Measurements from ENCODE around the gene ISOC1.

The ISOC1 gene

DNA sequence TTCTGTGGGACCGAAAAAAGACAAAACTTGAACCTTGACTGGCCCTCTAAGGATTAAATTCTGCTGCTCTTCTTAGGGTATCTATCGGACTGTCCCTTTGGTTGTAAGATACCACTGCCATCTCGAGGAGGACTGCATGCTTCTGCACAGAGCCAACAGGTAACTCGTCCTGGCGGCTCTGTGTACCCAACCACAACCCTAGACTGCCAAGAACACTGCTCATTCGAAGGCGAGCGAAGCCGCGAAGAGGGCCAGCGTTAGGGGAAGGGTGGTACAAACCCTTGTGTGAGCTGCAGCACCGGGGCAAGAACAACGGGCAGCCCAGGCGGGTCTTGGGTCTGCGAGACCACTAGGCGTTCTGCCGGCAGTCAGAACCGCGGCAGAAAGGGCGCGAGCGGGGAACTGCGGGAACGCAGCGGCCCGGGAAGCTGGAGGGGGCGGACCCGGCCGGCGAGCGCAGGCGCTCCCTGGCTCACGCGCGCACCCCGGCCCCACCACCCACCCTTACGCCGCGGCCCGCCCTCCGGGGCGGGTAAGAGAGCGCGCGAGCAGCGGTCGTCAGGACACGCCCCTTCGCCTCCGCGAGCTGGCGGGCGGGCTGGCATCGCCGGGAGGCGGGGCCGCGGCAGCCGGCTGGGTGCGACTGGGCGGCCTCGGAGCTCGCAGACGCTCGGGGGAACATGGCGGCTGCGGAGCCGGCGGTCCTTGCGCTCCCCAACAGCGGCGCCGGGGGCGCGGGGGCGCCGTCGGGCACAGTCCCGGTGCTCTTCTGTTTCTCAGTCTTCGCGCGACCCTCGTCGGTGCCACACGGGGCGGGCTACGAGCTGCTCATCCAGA is at the start of gene ISOC1:
Gene ISOC1 (plus strand): TSS at position 663 of the 837 bp plus-strand sequence. CDS start 18 bp downstream, at position 681.
- peak; percentile 36 for DNase-seq

DNA sequence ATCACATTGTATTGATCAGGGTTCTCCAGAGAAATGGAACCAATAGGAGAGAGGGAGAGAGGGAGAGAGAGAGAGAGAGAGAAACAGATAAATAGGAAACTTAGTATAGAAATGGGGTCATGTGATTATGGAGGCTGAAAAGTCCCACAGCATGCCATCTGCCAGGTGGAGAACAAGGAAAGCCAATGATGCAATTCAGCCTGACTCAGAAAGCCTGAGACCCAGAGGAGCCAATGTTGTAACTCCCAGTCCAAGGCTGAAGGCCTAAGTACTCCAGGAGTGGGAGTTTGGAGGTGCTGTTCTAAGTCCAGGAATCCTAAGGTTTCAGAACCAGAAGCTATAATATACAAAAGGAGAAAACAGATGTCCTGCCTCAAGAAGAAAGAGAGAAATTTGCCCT is 48.4 kb upstream of the ISOC1 start:
- DNase-seq = no peak

DNA sequence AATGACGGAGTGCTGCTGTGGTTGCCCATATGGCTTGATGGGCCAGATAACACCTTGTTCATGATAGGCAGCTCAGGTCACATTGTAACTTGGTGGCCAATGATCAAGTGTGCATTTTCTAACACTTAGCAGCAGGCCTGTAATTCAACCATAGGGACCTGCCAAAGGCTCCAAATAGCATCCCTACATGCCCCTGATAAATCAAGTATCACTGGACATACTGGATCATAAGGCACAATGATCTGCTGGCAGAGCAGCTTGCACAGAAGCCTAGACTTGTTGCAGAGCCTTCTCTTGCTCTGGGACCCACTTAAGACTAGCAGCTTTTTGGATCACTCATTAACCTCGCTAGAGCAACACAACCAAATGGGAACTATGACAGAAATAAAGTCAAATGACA is 46.0 kb upstream of the ISOC1 start:
- DNase-seq = no peak

DNA sequence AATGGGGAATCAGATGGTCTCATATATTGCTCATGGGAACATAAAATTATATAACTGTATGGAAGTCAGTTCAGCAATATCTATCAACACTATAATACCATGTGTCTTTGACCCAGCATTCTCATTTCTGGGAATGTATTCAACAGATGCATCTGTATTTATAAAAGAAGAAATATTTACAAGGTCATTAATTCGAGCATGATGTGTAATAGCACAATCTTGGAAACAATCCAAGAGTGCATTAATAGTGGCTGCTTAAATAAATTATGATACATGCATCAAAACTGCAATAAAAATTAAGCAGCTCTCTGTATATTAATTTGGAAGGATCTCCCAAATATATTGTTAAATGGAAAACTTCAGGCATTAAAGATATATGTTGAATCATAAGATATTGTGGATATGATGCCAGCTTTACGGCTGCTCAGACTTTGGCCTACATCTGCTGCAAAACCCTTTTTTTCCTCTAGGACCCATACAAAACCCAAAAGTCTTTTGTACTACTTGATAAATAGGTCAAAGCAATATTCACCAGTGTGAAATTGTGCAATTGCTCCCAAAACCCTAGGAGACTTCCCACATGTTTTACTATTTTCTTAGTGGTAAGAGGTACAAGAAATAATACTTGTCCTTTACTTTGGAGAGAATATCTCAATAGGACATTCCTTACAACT is 45.3 kb upstream of the ISOC1 start:
- no peak for DNase-seq

DNA sequence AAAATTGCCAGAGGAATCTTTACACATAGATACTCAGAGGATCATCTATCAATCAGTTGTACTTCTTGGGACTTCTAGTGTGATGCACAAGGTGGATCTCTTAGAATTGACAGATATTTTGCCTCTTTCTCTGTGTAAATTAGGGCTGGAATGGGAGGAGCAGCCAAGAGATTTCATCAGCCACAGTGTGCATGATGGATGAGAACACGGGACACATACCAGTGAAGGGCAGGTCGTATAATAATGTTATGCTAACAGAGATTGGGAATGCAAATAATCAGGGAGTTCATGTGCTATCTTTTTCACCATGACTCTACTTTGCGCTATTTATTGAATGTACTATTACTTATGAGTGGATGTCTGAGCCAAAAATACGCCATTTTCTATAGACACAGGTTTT is 43.3 kb upstream of the ISOC1 start:
- no peak for DNase-seq

DNA sequence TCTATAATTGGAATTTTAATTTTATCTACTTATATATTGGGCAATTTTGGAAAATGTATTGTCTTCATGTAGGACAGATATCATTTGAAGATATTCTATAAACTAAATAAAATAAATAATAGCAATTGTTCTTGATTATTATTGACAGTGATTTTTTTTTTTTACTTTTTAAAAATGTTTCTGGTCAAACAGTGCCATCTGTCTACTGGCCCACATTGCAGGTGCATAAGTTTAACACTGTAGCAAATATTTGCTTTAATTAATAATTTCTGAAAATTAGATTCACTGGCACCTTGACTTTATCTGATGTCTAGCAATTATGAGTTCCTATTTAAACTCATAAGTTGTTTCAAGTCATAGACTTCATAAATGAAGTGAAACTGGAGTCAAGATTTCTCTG is 41.1 kb upstream of the ISOC1 start:
- DNase-seq = no peak

DNA sequence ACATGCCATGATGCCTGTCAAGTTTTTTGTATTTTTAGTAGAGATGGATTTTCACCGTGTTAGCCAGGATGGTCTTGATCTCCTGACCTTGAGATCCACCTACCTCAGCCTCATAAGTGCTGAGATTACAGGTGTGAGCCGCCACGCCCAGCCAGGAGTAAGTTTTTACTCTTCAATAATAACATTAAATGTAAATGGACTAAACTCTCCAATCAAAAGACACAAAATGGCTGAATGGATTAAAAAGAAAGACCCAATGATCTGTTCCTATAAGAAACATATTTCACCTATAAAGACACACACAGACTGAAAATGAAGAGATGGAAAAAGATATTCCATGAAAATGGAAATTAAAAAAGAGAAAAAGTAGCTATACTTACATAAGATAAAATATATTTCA is 37.2 kb upstream of the ISOC1 start:
- no peak for DNase-seq

DNA sequence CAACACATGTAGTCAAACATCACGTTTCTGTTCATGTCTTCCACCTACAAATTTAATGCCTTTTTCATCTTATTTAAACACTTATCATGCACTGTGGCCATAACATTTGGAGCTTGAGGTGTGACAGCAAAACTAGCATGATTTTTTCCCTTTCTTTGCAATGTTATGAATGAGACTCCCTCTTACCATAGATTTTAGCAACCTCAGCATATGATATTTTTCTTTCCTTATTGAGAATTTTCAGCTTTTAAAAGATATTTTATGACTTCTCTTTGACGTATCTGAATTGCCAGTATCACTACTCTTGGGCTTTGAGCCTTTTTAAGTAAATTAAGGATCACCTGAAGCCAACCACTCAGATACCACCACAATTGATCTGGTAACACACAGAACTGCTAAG is 32.7 kb upstream of the ISOC1 start:
- no peak for DNase-seq

DNA sequence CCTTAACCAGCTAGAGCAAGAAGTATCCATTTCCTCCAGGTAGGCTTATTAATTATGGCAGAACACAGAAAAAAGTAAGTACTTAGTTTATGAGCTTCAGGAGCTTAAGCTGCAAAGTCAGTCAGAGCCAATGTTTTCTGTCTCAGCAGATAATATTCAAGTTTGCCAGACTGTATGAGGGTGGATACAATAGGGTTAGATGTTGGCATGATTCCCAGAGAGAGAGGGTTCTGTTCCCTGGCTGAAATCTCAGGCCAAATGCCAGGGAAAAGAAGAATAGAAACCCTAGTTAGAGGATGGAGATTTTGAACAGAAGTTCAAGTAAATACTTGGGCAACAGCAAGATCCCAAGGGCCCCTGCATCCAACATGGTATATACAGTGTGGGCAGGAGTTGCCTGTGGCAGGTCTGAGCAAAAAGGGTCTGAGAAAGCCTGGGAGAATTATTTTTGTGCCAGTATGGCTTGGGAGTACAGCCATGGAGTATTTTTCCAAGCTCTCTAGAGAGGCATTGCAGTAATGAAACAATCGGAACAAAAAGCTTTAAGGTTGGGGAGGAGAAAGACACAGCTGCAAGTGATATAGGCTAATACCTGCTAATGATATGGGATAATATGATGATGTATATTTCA is 31.0 kb upstream of the ISOC1 start:
- no peak for DNase-seq

DNA sequence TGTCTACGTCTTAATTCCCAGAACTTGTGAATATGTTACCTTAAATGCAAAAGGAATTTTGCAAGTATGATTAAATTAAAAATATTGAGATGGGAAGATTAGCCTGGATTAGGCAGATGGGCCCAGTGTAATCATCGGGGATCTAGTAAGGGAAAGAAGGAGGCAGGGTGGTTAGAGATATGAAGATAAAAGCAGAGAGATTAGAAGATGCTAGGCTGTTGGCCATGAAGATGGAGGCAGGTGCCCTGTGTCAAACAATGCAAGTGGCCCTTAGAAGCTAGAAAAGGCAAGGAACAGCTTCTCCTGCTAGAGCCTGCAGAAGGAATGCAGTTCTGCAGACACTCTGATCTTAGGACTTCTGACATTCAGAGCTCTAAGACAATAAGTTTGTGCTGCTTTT is 28.8 kb upstream of the ISOC1 start:
- no peak for DNase-seq

DNA sequence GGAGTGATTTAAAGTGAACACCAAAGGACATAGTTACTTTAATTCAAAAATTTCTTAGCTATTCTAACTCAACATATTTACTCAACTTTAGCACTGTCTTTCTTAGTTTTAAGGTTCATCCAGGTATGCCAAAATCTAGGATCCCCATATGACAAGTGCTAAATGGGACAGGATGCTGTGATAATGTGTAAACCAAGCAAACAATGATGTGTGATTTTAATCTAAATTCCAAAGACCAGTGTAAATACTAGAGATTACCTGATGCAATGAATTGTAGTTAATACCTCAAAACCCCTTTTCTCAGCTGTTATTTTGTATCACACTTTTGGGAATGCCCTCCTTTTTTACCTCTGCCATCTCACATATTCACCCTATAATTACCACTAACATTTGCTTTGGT is 26.8 kb upstream of the ISOC1 start:
- DNase-seq = no peak

DNA sequence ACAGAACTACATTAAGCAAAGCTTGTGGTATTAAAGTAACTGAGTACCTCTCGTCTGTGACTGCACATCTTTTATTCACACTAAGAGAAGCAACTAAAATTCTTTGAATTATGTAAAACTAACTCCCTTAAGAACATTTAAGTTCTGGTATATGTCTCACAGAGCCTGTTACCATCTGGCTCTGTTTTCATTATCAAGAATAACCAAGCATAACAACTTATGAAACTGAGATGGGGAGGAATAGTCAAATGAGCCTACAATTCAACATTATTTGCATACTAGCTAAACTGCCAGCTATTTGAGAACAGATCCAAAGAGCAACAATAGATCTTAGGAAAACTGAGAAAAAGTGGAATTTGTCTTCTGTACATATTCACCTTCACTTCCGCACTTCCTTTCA is 25.3 kb upstream of the ISOC1 start:
- no peak for DNase-seq

DNA sequence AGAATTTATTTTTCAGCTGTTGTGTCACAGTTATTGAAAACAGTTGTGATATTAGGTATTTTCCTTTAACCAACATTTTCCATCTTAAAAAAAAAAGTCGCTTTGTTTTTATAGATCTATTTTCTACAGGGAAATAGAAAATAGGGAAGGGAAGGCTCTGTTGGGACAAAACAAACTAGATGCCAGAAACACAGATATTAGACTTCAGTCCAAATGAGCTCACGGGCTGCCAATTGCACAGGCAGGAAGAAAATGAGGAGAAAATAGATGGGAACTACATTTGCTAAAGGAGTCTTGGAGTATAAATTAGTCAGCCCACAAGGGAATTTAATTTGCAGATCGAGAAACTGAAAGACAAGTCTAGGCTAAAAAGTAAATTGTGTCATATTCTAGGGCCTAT is 21.4 kb upstream of the ISOC1 start:
- DNase-seq = no peak

DNA sequence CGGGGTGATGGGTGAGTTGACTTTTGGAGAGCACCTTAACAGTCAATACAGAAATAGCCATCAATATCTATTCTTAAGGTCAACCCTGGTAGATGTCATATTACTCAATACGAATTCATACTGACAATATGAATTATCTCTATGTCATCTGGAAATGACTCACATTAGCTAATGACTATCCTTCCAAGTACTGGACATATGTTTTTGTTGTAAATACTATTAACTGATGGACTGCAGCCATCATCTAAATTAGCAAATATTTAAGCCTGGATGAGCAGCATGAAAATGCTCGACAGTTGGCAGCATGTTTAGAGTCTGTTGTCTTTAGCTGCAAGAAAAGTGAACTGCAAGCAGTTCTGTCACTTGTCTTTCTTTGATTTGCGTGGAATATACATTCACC is 19.6 kb upstream of the ISOC1 start:
- DNase-seq = no peak

DNA sequence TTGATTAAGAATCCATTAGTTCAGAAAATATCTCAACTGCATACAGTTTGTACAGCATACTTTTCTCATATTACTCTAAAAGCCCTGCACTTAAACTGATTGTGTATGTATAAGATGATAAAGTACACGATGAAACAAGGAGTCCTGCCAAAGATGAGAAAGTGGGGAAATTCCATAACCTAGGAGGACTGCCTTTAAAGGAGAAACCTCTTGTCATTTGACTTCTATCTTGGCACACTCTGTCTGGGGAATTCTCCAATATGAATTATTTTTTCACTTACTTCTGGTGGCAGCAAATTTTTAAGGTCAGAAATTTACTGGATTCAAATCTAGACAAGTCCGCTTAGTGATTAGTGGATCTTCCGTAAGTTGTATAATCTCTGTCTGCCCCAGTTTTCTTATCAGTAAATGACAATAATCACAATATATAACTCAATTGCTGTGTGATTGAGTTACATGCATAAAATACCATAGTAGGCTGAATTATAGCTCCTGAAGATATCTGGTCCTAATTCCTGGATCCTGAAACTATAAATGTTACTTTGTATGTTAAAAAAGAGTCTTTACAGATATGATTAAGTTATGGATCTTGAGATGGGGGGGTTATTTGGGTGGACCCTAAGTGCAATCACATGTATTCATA is 17.0 kb upstream of the ISOC1 start:
- DNase-seq = no peak

DNA sequence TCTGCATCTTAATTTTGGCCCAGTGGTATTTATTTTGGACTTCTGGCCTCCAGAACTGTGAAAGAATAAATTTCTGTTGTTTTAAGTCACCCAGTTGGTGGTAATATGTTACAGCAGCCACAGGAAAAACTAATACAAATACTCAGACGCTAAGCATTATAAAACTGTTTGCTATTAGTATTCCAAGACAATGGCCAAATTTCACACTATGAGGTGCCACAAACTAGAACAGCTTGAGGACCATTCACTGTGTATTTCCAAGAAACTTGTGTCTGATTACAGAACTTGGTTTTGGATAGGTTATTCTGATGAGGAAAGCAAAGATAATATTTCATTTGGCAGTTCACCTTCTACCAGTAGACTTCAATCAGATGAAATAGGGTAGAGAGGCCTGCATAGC is 16.3 kb upstream of the ISOC1 start:
- no peak for DNase-seq

DNA sequence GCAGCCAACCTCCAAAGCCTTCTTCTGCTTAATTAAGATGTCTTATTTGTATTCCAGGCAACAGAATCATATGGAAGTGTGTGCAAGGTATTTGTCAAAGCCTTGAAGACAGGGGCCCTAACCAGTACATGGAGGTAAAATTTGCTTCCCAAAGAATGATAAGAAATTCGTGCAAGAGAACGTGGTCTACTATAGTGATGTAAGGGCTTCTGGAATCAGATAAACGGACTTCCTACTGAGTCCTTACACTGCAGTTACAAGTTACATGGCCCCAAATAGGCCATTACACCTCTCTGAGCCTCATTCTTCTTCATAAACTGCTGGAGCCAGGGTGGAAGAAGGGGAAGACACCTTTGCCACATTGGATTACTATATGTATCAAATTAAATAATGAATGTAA is 15.9 kb upstream of the ISOC1 start:
- DNase-seq = no peak

DNA sequence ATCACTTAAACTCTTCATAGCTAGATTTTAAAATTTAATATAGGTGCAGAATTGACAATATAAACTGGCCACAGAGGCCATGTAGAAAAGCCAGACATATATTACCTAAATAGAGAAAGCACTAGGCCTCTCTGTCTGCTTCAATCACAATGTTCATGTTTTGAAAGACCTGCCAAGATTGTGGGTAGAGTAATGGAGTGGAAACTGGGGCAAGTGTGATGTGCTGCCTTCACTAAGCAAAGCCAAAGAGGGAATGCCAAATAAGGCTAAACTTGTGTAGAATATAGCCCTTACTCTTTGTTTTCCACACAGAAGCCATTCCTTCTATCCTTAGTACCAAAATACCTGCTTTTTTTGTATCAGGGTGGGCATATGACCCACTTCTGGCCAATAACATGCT is 15.1 kb upstream of the ISOC1 start:
- DNase-seq = no peak

DNA sequence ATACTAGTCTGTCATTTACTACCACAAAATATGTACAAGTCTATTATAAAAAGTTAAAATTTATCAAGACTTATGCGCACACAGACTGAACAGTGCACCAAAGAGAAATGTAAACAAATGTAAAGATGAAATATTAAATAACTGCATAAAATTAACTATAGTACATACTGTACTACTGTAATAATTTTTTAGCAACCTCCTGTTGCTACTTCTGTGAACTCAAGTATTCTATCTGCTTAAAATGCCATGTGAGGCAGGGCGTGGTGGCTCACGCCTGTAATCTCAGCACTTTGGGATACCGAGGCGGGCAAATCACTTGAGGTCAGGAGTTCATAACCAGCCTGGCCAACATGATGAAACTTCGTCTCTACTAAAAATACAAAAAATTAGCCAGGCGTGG is 13.8 kb upstream of the ISOC1 start:
- DNase-seq = no peak

DNA sequence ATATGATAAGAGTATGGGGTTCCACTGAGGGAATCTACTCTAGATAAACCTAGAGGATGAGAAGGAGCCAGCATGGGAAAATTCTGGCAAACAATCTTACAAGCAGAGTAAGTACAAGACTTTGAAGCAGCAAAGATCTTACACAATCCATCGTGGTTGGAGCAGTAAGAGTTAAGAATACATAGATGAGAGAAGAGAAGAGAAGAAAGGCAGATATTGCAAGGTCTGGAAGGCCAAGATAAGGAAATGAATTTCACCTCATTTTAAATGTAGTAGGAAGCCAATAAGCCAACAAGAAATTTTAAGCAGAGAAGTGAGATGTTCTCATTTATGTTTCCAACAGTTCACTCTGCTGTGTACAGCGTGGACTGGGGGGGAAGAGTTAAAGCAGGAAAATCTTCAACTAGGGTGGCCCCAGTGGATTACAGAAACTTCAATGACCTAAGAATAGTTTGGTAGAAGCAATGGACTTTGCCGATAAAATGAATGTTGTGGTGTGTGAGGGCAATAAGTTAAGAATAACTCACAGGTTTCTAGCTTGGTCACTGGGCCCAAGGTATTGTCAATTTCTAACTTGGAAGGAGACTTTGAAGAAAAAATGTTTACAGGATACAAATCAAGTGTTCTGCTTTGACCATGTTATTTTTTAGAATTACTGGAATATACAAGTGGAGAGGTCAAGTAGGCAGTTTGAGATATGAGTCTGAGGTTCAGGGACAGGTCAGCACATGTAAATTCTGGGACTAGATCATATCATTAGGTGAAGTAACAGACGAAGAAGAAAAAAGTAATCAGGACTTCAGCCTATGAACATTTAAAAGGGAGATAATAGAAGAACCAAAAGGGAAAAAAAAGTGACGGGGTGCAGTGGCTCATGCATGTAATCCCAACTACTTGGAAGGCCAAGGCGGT is 12.1 kb upstream of the ISOC1 start:
- DNase-seq = no peak

DNA sequence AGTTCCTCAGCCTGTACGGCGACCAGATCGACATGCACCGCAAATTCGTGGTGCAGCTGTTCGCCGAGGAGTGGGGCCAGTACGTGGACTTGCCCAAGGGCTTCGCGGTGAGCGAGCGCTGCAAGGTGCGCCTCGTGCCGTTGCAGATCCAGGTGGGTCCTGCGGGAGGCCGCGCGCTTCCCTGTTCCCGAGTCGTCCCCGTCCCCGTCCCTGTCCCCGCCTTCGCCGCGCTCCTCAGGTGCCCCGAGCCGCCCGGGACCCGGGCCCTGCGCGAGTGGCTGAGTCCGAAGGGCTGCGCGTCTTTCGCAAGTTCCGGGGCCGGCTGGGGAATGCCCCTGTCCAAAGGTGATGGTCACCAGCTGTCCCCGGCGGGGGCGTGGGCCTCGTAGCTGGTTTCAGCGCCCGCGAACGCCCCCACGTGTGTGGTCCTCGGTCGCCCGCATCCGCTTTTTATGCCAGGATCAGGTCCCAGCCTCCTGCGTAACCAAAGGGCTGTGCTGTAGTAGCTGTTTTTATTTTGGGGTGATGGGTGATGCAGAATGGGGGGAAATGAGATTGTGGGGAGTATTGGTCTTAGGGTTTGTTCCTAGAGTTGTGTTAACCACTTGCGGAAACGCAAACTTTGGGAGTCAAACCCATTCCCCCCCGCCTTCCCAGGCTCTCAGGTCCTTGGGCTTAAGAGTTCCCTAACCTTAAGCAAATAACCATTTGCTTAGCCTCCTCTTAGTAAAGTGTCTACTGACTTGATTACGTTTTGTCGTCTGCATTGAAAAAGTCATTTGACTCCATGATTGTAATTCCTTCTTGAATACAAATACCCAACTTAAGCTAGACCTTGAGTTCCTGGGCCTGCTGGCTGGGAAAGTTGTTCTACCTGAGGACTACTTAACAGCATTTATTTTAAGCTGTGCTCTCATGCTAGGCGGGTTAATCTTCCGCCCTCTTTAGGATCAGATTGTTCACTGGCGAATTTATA is 663 bp downstream of the ISOC1 start:
- DNase-seq = no peak

Measured in NCI-H2107 (cell line).